ENCODE data around the gene DPP3.

DNA sequence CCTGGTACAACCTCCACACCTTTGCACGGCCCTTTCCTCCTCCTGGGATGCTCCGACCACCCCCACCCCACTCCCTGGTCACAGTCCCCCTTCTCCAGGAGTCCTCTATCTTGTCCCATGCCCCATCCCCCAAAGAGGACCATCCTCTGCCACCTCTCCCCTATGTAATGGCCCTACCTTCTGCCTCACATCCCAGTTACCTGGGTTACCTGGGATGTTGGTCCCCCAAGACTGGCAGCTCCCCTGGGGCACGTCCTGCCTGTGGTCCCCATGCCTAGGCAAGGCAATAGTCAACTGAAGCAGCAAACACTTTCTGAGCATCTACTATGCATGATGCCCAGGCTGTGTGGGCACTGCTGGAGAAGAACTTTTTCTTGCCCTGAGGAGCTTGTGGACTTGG lies 75.2 kb downstream of the DPP3 start:
- TF ChIP-seq GATA2 (IDR thresholded peaks at IDR 0.05; ENCODE audit: low read depth, low read length), result no peak
- no peak for TF ChIP-seq GATA3 (IDR thresholded peaks at IDR 0.05; ENCODE audit: low read depth, low read length)

Data from SH-SY5Y (cell line).